ENCODE results near the gene PPP2R1B.
"Not testable (repeated sequence)": the region's sequence is repeated elsewhere in the genome, so short reads cannot be mapped to it uniquely, and the experiment has no call there.

The PPP2R1B gene

GRCh38 chr11:111777094-111778046 lies 11.2 kb upstream of the PPP2R1B start:
- TF ChIP-seq CTCF (IDR thresholded peaks at IDR 0.05; ENCODE audit: extremely low read depth, insufficient read depth, missing control alignments) = peak; percentile 71
- DNase-seq (ENCODE audit: low spot score) = peak; percentile 66
- in situ Hi-C loops (cut with MboI; ENCODE audit: low pct_unique_long_range_greater_than_20kb, low sequenced_read_pairs, unreplicated experiment) = loop anchor here (10.0 kb wide), 1 partner anchor 173 kb away; the partner anchor contains the start of gene SIK2

- DNase-seq (ENCODE audit: low spot score) = peak; percentile 59
- no peak for TF ChIP-seq CTCF (IDR thresholded peaks at IDR 0.05; ENCODE audit: extremely low read depth, insufficient read depth, missing control alignments)
- in situ Hi-C loops (cut with MboI; ENCODE audit: low pct_unique_long_range_greater_than_20kb, low sequenced_read_pairs, unreplicated experiment) = loop anchor here (10.0 kb wide), 1 partner anchor 172 kb away; the partner anchor contains the start of gene SIK2
These were observed 10.4 kb upstream of the PPP2R1B start for GRCh38 chr11:111776398-111777093.

DNA sequence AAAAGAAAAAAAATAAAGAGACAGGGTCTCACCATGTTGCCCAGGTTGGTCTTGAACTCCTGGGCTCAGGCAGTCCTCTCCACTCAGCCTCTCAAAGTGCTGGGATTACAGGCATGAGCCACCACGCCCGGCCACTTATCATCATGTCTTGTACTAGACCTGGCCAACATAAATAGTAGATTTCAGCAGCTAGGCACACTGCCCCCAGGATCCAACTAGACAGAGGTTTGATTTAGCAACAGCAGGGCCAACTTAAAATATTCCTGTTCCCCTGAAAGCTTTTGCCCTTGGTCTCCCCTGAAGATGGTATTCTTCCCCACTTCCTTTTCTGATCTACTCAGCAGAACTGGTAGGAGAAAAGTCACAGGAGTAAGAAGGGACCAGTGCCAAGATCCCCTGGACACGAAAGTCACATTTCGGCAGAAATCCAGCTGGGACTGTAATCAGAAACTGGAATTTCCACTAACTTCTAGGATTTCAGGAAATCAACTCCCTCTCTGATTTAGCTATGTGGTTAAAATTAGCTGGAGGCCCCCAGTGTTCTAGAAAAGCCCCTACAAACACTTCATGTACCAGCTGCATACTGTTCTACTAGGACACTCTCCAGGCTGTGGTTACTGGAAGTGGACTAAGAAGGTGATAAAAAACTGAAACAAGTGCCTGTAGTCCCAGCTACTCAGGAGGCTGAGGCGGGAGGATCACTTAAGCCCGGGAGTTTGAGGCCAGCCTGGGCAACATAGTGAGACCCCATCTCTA lies 8.9 kb upstream of the PPP2R1B start:
- in situ Hi-C loops (cut with MboI; ENCODE audit: low pct_unique_long_range_greater_than_20kb, low sequenced_read_pairs, unreplicated experiment) = loop anchor here (10.0 kb wide), 1 partner anchor 170 kb away; the partner anchor contains the start of gene SIK2
- no peak for TF ChIP-seq CTCF (IDR thresholded peaks at IDR 0.05; ENCODE audit: extremely low read depth, insufficient read depth, missing control alignments)
- DNase-seq (ENCODE audit: low spot score) = no peak

DNA sequence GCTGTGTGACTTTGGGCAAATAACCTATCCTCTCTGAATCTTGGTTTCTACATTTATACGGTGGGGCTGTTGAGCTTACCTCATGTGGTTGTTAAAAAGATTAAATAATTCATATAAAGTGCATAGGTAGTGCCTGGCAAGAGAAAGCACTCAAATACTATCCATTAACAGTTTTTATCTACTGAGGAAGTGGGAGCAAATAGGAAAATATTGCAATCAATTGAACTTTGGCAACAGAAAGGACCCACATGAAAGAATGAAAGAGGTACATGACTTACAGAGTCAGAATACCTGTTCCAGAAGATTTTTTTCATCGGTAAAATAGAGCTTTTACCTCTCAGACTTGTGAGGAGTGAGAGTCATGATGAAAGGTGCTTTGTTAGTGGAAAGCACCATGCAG lies 6.3 kb upstream of the PPP2R1B start:
- DNase-seq (ENCODE audit: low spot score) = no peak
- in situ Hi-C loops (cut with MboI; ENCODE audit: low pct_unique_long_range_greater_than_20kb, low sequenced_read_pairs, unreplicated experiment) = loop anchor here (10.0 kb wide), 1 partner anchor 168 kb away; the partner anchor contains the start of gene SIK2
- TF ChIP-seq CTCF (IDR thresholded peaks at IDR 0.05; ENCODE audit: extremely low read depth, insufficient read depth, missing control alignments) = no peak

DNA sequence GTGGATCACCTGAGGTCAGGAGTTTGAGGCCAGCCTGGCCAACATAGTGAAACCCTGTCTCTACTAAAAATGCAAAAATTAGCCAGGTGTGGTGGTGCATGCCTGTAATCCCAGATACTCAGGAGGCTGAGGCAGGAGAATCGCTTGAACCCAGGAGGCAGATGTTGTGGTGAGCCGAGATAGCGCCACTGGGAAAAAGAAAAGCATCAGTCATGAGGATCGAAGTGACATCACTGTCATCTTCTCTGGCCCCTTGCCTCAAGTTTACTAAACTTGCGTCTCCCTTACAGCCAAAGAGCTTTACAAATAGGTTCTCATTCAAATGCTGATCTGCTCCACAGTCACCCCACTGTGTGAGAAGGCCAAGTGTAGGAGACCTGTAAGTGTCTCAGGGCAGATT lies 5.0 kb upstream of the PPP2R1B start:
- in situ Hi-C loops (cut with MboI; ENCODE audit: low pct_unique_long_range_greater_than_20kb, low sequenced_read_pairs, unreplicated experiment) = loop anchor here (10.0 kb wide), 1 partner anchor 166 kb away; the partner anchor contains the start of gene SIK2
- not testable (repeated sequence) for DNase-seq (ENCODE audit: low spot score)

GRCh38 chr11:111770581-111771134 lies 4.5 kb upstream of the PPP2R1B start:
- no peak for TF ChIP-seq CTCF (IDR thresholded peaks at IDR 0.05; ENCODE audit: extremely low read depth, insufficient read depth, missing control alignments)
- DNase-seq (ENCODE audit: low spot score) = no peak
- in situ Hi-C loops (cut with MboI; ENCODE audit: low pct_unique_long_range_greater_than_20kb, low sequenced_read_pairs, unreplicated experiment) = loop anchor here (10.0 kb wide), 1 partner anchor 166 kb away; the partner anchor contains the start of gene SIK2
